IMR-90 (cell line): ENCODE results near the gene FBXO41. TPM values are rescaled to one million over a fixed set of nuclear protein-coding genes. Genes with fewer than 3 reads are reported as not detected.

Source experiments
- ATAC-seq: fragments of 200-7000 bp; cut with Tn5 transposase; 2 replicates; pipeline ENCODE4 v1.9.1; 2020; ENCODE audit warnings: low read depth, mild to moderate bottlenecking, moderate library complexity
- BruUV-seq: library from RNA; stranded (reverse); fragments of 400-500 nt; replicated peaks from 2 replicates; lab custom pipeline; 2021; lab: Mats Ljungman, UMichigan
- CTCF ChIA-PET: fragments of 300-600 bp; formaldehyde crosslinking; extraction: SDS; loops from one replicate; lab custom pipeline; 2021; ENCODE audit warnings: antibody characterized with exemption; lab: Yijun Ruan, JAX
- POLR2A ChIA-PET: fragments of 300-600 bp; sonication (Branson Sonifier 250); formaldehyde crosslinking; loops from one replicate; lab custom pipeline; 2022; ENCODE audit warnings: antibody characterized with exemption; ENCODE audit not compliant: unreplicated experiment; lab: Charles Lee
- DNase-seq: peaks from one replicate; pipeline ENCODE4 v3.0.0; 2013
- H2AFZ ChIP-seq: replicated peaks from 2 replicates; pipeline ENCODE3; 2013; ENCODE audit warnings: low read length, mild to moderate bottlenecking; ENCODE audit not compliant: poor library complexity
- H2AK5ac ChIP-seq: 2 replicates; pipeline ENCODE4 v1.6.1; 2013; ENCODE audit warnings: low read depth, low read length, inconsistent platforms
- H2AK9ac ChIP-seq: replicated peaks from 2 replicates; pipeline ENCODE3; 2013; ENCODE audit warnings: mild to moderate bottlenecking, low read depth, low read length, moderate library complexity; ENCODE audit not compliant: poor library complexity
- H2BK120ac ChIP-seq: 2 replicates; pipeline ENCODE4 v1.6.1; 2013; ENCODE audit warnings: low read depth, low read length, inconsistent platforms
- H2BK15ac ChIP-seq: 3 replicates; pipeline ENCODE4 v1.6.1; 2013; ENCODE audit warnings: low read depth, low read length, inconsistent platforms
- H2BK20ac ChIP-seq: 2 replicates; pipeline ENCODE4 v1.6.1; 2013; ENCODE audit warnings: low read depth, mild to moderate bottlenecking, inconsistent platforms, low read length, moderate library complexity
- H2BK5ac ChIP-seq: 2 replicates; pipeline ENCODE4 v1.6.1; 2013; ENCODE audit warnings: mild to moderate bottlenecking, low read depth, low read length, inconsistent platforms; ENCODE audit not compliant: poor library complexity, severe bottlenecking
- H3K14ac ChIP-seq: replicated peaks from 2 replicates; pipeline ENCODE4 v1.6.1; 2013; ENCODE audit warnings: low read depth, low read length, inconsistent platforms
- H3K18ac ChIP-seq: 2 replicates; pipeline ENCODE4 v1.6.1; 2013; ENCODE audit warnings: low read depth, low read length, control low read depth
- H3K23ac ChIP-seq: 2 replicates; pipeline ENCODE4 v1.6.1; 2013; ENCODE audit warnings: low read depth, low read length, inconsistent platforms
- H3K27ac ChIP-seq: 2 replicates; pipeline ENCODE4 v1.5.1; 2013; ENCODE audit warnings: mild to moderate bottlenecking, control low read depth, low read length; ENCODE audit not compliant: insufficient read depth
- H3K27me3 ChIP-seq: 2 replicates; pipeline ENCODE4 v1.6.1; 2013; ENCODE audit warnings: low read length; ENCODE audit not compliant: control insufficient read depth, insufficient read depth
- H3K36me3 ChIP-seq: 2 replicates; pipeline ENCODE4 v1.6.1; 2013; ENCODE audit warnings: low read length, mixed read lengths; ENCODE audit not compliant: control insufficient read depth, insufficient read depth
- H3K4ac ChIP-seq: 2 replicates; pipeline ENCODE4 v1.6.1; 2013; ENCODE audit warnings: low read depth, low read length, inconsistent platforms
- H3K4me1 ChIP-seq: 2 replicates; pipeline ENCODE4 v1.6.1; 2013; ENCODE audit warnings: low read length, mixed read lengths; ENCODE audit not compliant: control insufficient read depth, insufficient read depth
- H3K4me2 ChIP-seq: 2 replicates; pipeline ENCODE4 v1.6.1; 2013; ENCODE audit warnings: low read depth, mild to moderate bottlenecking, control low read depth, low read length, moderate library complexity
- H3K4me3 ChIP-seq: 2 replicates; pipeline ENCODE4 v1.5.1; 2013; ENCODE audit warnings: low read depth, mild to moderate bottlenecking, control low read depth, low read length, moderate library complexity; ENCODE audit not compliant: insufficient read depth
- H3K56ac ChIP-seq: 2 replicates; pipeline ENCODE4 v1.6.1; 2013; ENCODE audit warnings: low read length, inconsistent platforms; ENCODE audit not compliant: insufficient read depth; ENCODE audit errors: extremely low read depth
- H3K79me1 ChIP-seq, 2 experiments: 2 replicates each; pipeline ENCODE4 v1.6.1; 2013; ENCODE audit warnings: low read length in 2 of 2, inconsistent platforms in 1 of 2, low read depth in 1 of 2
- H3K9ac ChIP-seq: 2 replicates; pipeline ENCODE4 v1.6.1; 2013; ENCODE audit warnings: low read depth, low read length, control low read depth
- H3K9me1 ChIP-seq: 2 replicates; pipeline ENCODE4 v1.6.1; 2013; ENCODE audit warnings: low read length, inconsistent platforms; ENCODE audit not compliant: insufficient read depth
- H3K9me3 ChIP-seq: 2 replicates; pipeline ENCODE4 v1.6.1; 2013; ENCODE audit warnings: low read length; ENCODE audit not compliant: control insufficient read depth, insufficient read depth
- H4K20me1 ChIP-seq: 2 replicates; pipeline ENCODE4 v1.6.1; 2013; ENCODE audit warnings: low read length, inconsistent platforms; ENCODE audit not compliant: insufficient read depth
- H4K5ac ChIP-seq: 2 replicates; pipeline ENCODE4 v1.6.1; 2013; ENCODE audit warnings: mild to moderate bottlenecking, low read depth, low read length, control low read depth
- H4K8ac ChIP-seq, 2 experiments: 2 replicates each; pipeline ENCODE4 v1.6.1; 2013; ENCODE audit warnings: low read depth in 2 of 2, low read length in 2 of 2, control low read depth in 1 of 2, inconsistent platforms in 1 of 2
- H4K91ac ChIP-seq: 2 replicates; pipeline ENCODE4 v1.6.1; 2013; ENCODE audit warnings: low read depth, low read length, inconsistent platforms; ENCODE audit not compliant: insufficient read depth
- CTCF ChIP-seq: conservative IDR thresholded peaks from 2 replicates; pipeline ENCODE4 v1.5.1; 2012; ENCODE audit warnings: mild to moderate bottlenecking, low read depth, low read length, improper control_type of control experiment
- ELK1 ChIP-seq: fragments of 150-350 bp; IDR thresholded peaks from 2 replicates; pipeline ENCODE4 v1.6.1; 2016; ENCODE audit warnings: low read depth, mild to moderate bottlenecking, low read length, moderate library complexity, borderline replicate concordance
- FOS ChIP-seq: fragments of 150-350 bp; IDR thresholded peaks from 2 replicates; pipeline ENCODE4 v1.6.1; 2016; ENCODE audit warnings: low read depth, low read length
- RAD21 ChIP-seq: IDR thresholded peaks from 2 replicates; pipeline ENCODE4 v1.6.1; 2012; ENCODE audit warnings: low read length, improper control_type of control experiment
- SMC3 ChIP-seq: fragments of 150-350 bp; IDR thresholded peaks from 2 replicates; pipeline ENCODE4 v1.6.1; 2016; ENCODE audit warnings: low read depth, mild to moderate bottlenecking, antibody characterized with exemption, low read length, moderate library complexity
- USF2 ChIP-seq: fragments of 150-350 bp; IDR thresholded peaks from 2 replicates; pipeline ENCODE4 v1.6.1; 2017; ENCODE audit warnings: mild to moderate bottlenecking, antibody characterized with exemption, low read length, low read depth
- WGBS, 2 experiments: methylation state at CpG; one replicate each; pipeline versions ENCODE4 v1.1.5 to v1.1.7; 2013; ENCODE audit warnings: missing lambda C conversion rate in 2 of 2; ENCODE audit not compliant: insufficient read length in 1 of 2; ENCODE audit errors: extremely low coverage in 2 of 2; 5-methylcytosine and 5-hydroxymethylcytosine counted together
- dilution Hi-C: fragments of 300-500 bp; cut with HindIII; formaldehyde crosslinking; loops from one replicate; pipeline ENCODE4 v1.14.3; 2018; ENCODE audit warnings: low sequenced_read_pairs; ENCODE audit not compliant: unreplicated experiment
- in situ Hi-C: fragments of 300-500 bp; cut with MboI; formaldehyde crosslinking; loops from 3 replicates; pipeline ENCODE4 v1.14.3; 2019; ENCODE audit warnings: low sequenced_read_pairs, inconsistent platforms, mixed read lengths
- intact Hi-C: fragments of 100-400 bp; cut with micrococcal nuclease; formaldehyde crosslinking; loops from 2 replicates; pipeline ENCODE4 v1.10.0; 2022
- polyA plus RNA-seq, 3 experiments: library from polyadenylated mRNA; depleted of rRNA; stranded (reverse); fragments of >200 nt; gene quantifications; 2 replicates each; pipeline ENCODE4 v1.2.3, GENCODE V29; 2012; ENCODE audit warnings: low replicate concordance in 1 of 3
- total RNA-seq: library from RNA; depleted of rRNA; stranded (reverse); fragments of >200 nt; gene quantifications from 2 replicates; pipeline ENCODE4 v1.2.3, GENCODE V29; 2012

FBXO41 gene
- total and polyA plus RNA-seq, 2 of the 4 experiments (the other 2 are of a cell fraction), result 0.54 to 3.7 TPM

GRCh38 chr2:73260338-73260984 lies 23.8 kb downstream of the FBXO41 start:
- Histone ChIP-seq H4K8ac (no peak overlapping the region), H4K5ac (no peak overlapping the region), H2BK5ac (no peak overlapping the region), H3K9me1 (0 out of 2 replicates have a peak, but pooled peaks cover 3% of the 10 kb centered on the region), H2AFZ (peak overlapping the region; percentile 62), H3K4me3 (no peak overlapping the region), H3K4ac (no peak overlapping the region), H3K27ac (no peak overlapping the region), H3K56ac (no peak overlapping the region), H4K20me1 (peaks cover 8% of the 10 kb centered on the region), H4K91ac (no peak overlapping the region), H2AK9ac (no peak overlapping the region), H3K79me1 (no peaks in the 10 kb centered on the region), H3K23ac (no peak overlapping the region), H3K4me1 (no peaks in the 10 kb centered on the region), H2BK15ac (no peak overlapping the region), H2BK120ac (no peak overlapping the region), H3K27me3 (no peaks in the 10 kb centered on the region), H3K9me3 (no peaks in the 10 kb centered on the region), H3K4me2 (no peak overlapping the region), H3K36me3 (peaks cover 8% of the 10 kb centered on the region), H2BK20ac (no peak overlapping the region), H2AK5ac (no peak overlapping the region), H3K18ac (no peak overlapping the region), H3K9ac (no peak overlapping the region), H3K14ac (no peak overlapping the region)
- ChIA-PET POLR2A (no interaction called here), CTCF (interaction anchor here (0.7 kb wide), 1 partner anchor 11 kb away, joined by 4 read pairs; no protein-coding TSS in a partner anchor)
- in situ Hi-C loops (no loop called here), intact Hi-C loops (loop anchor here (5.0 kb wide), 1 partner anchor 98 kb away; no protein-coding TSS in a partner anchor), dilution Hi-C loops (no loop called here)
- peak; percentile 43 for DNase-seq
- peak; percentile 45 for TF ChIP-seq CTCF
- no peak for TF ChIP-seq SMC3
- TF ChIP-seq USF2, result peak; percentile 37; the same call in 1 of the 2 replicates
- TF ChIP-seq FOS, result no peak
- TF ChIP-seq RAD21, result peak; percentile 46
- no peak for TF ChIP-seq ELK1
- BruUV-seq, result no TSS peak
- WGBS, 2 experiments, result 21% methylated on average over 4 of the region's 17 CpGs; no CpG with 5 or more reads in 1 of the 2 experiments
- peak; percentile 84 for ATAC-seq
